HG02642 (cell line): ENCODE results near the gene CDC20.
A peak's percentile ranks its signal among the peaks of the same experiment; 100 is the strongest.
"Not testable (repeated sequence)": the region's sequence is repeated elsewhere in the genome, so short reads cannot be mapped to it uniquely, and the experiment has no call there.

ENCODE experiments used
- ATAC-seq: cut with Tn5 transposase; IDR thresholded peaks from one replicate; pipeline ENCODE4 v1.9.1; 2021; ENCODE audit warnings: mild to moderate bottlenecking; ENCODE audit not compliant: unreplicated experiment, poor library complexity

CDC20 gene

DNA sequence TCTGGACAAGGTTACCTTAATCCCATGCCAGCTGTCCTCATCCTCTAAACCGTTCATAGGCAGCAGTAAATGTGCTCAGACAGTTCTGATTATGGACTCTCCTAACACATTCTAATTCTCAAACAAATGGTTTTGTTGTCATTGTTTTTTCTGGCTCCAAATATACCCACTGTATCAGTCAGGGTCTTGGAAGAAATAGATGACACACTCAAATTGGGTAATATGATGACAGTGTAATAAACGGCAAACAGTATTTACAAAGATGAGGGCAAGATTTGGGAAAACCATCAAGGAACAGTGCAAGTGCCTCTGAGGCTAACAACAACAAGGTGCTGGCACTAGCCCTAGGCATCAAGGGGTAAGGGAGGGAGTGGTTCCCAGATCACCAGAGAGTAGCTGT lies 4.3 kb upstream of the CDC20 start:
- ATAC-seq: no peak

DNA sequence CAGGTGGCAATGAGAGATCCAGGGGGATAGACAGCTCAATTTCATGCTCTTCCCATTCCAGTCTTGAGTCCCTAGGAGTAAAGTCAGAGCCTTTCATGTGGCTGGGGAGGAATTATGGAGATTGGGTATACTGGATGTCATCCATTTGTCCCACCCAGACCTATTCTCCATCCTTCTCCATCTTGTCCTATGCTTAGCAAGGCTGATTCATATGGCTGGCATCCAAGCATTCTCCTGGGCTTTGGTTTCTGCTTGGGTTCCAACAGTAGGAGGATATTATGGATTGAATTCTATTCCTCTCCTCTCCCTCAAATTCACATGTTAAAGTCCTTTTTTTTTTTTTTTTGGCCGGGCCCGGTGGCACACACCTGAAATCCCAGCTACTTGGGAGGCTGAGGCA lies 3.8 kb upstream of the CDC20 start:
- no peak for ATAC-seq

DNA sequence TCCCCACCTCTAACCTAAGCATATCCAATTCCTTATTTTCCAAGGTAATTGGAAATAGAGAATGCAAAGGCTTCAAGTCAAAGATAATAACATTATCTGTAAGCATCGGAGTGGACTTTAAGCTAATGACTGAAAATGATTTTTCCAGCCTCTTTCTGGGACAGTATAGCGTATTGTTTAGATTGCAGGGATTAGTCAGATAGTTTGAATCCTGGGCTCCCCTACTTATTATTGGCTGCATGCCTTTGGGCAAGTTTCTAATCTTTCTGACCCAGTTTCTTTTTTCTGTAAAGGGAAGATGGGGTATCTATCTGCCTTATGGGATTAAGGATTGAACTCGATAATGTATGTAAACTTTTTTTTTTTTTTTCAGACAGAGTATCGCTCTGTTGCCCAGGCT lies 1.5 kb upstream of the CDC20 start:
- no peak for ATAC-seq

DNA sequence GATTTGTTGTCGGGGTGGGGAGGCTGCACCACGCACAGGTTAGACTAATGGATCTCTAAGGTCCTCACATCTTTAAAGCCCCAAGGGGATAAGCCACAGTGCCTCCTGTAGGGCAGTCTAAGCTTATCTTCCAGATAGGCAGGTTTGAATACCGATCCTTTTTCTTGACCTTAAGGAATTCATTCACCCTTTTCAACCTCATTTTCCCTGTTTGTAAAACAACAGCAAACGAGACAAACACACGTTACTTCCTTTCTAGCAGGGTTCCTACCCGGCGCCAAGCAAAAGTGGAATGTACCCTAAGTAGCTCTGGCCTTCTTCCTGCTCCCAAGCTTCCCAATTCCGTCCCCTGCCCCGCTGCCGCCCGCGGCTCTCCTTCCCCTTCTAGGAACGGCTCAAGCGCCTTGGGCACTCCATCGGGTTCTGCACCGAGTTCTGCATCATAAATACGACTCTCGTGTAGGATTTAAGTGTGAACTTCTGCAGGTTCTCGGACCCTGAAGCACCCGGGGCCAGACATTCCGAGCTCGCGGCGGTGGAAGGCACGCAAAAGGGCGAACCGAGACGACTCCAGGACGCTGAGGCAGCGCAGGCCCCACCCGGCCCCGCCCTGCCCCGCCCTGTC lies 548 bp upstream of the CDC20 start:
- peak; percentile 10 for ATAC-seq

DNA sequence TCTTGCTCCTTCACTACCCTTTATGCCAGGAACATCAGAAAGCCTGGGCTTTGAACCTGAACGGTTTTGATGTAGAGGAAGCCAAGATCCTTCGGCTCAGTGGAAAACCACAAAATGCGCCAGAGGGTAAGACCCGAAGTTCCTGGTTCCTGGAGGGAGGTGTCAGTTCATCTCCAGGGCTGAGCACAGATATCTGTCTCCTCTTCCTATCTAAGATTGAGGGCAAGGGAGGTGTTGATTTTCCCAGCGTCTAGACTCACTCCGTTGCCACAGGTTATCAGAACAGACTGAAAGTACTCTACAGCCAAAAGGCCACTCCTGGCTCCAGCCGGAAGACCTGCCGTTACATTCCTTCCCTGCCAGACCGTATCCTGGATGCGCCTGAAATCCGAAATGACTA lies 915 bp downstream of the CDC20 start:
- ATAC-seq: no peak

DNA sequence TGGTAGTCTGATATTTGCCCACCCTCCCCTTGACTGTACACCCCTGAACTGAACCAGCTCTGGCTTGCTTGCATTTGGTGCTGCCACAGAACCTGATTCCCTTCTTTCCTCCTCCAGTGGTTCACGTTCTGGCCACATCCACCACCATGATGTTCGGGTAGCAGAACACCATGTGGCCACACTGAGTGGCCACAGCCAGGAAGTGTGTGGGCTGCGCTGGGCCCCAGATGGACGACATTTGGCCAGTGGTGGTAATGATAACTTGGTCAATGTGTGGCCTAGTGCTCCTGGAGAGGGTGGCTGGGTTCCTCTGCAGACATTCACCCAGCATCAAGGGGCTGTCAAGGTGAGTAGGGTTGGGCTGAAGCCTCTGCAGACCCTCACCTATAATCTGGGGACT lies 1.8 kb downstream of the CDC20 start:
- no peak for ATAC-seq

DNA sequence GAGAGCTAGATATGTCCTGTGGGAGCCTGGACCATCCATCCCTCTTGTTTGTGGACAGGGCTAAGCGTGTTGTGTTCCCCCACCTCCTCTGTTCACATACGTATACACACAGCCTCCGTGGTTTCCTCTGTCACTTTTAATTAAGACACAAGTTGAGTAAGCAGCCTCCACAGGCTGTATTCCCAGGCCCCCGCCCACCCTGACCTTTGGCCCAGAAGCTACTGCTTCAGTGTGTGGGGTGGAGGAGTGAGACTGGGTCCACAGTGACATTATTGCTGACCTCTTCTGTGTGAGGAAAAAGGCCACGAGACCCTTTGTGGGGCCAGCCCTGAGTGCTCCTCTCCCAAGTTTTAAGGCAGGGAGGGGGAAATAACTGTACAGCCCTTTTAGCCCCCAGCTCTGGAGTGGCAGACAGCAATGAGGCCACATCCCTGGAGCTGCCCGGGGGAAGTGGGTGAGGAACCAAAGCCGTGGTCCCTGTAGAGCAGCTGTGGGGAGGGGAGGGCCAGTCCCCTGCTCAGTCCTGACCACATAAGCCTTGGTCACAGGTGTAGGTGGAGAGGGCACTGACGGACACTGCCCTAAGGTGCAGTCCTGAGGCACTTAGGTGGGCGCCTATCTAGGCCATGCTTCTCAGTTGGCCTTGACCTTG lies 4.6 kb downstream of the CDC20 start:
- ATAC-seq: no peak

DNA sequence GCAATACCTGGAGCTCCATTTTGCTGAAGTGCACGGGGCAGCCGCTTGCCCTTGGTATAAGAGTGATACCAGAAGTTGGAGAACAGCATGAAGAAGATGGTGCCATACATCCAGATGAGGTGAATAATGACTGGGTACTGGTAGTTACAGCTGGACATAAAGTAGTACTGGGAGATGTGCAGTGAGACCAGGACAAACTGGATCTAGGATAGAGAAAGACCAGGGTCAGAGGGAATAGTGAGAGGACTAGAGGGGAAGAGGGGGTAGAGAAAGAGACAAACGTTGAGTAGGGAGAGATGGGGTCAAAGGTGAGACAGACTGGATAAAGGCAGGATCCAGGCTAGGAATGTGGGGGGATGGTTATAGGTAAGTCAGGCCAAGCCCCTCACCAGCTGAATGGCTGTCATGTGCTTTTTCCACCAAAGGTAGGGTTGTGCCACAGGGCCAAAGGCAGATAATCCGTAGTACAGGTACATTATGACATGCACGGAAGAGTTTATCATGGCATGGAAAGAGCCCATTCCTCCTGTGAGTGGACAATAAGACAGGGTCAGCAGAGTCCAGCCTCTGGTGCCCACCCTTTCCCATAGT lies 5.2 kb downstream of the CDC20 start:
- ATAC-seq: no peak

DNA sequence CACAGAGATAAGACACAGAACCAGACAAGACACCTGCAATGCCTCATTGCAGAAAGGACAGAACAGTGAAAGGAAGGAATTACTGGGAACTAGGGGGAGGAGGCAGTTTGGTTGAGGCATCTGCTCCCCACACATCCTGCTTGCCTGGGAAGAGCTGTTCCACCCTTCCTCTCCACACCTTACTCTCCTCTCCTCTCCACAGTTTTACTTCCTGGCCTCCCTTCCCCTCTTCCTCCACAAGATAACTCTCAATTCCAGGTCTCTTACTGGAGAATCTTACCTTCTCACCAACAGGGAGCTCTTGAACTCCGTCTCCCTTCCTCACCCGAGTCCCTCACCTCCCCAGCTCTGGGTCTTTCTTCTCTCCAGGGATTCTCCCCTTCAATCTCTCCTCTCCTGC lies 6.9 kb downstream of the CDC20 start:
- no peak for ATAC-seq

DNA sequence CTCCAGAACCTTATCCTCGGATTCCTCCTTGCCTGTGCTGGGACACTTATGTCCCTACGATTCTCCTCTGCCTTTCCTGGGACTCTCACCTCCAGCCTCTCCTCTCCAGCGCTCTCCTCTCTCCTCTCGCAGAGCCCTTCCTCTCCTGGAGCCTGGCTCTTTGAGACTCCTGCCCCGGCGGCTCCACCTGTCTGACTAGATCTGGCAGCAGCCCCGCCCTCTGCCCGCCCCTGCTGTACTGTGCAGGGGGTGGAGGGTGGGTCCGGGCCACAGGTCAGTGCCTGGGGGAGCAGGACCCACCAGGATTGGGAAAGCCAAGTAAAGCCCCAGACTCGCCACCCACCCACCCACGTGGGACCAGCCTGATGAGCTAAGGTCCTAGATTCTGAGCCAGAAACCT lies 7.4 kb downstream of the CDC20 start:
- no peak for ATAC-seq

DNA sequence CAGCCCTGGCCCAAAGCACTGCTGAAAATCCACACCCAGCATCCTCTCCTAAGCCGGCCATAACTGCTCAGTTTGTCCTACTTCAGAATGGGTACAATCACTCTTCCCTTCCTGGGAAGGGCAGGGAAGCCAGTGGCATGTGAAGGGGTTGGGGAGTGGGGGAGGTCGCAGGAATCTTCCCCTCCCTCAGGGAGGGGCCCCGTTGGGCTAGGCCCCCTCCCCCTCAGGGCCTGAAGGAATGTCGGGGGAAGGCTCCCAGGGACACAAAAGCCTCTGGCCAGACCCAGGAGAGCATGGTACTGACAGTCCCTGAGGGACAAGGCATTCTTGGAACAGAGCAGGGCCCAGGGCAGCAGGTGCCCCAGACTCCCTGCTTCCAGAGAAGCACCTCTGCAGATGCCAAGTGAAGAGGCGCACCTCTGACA lies 7.8 kb downstream of the CDC20 start:
- ATAC-seq: no peak

DNA sequence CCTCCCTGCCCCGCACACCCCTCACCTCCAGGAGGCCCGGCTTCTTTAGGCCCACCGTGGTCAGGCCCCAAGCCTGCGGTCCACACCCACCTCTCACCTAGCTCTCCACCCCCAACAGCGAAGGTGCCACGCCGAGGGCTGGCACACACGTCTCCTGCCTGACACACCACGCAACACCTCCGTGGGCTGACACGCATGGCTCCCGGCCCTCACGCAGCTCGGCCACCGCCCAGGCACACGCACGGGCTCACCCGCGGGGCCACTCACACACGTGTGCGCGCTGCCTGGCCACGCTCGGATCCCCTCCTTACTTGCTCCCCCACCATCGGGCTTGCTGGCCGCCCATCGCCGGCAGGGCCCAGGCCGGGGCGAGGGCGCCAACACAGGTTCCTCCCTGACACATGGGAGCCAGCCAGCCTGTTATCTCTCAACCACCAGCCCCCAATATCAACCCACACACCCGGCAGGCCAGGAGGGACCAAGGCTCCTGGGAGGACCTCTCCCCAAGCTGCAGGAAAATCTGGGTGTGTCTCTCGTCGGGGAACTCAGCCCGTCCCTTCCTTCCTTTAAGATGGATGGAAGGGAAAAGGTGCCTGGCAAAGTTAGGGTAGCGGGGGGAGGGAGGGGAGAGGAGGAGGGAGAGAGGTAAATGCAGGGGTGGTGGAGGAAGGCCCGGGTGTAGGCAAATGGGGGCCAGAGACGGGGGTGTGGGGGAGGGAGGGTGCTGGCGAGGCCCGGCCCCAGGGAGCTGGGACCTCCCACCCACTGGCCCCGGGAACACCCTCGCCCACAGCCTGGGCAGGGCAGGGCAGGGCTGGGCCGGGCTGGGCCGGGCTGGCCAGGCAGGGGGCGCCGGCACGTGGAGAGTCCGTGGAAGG lies 8.5 kb downstream of the CDC20 start:
- ATAC-seq: peak; percentile 61

DNA sequence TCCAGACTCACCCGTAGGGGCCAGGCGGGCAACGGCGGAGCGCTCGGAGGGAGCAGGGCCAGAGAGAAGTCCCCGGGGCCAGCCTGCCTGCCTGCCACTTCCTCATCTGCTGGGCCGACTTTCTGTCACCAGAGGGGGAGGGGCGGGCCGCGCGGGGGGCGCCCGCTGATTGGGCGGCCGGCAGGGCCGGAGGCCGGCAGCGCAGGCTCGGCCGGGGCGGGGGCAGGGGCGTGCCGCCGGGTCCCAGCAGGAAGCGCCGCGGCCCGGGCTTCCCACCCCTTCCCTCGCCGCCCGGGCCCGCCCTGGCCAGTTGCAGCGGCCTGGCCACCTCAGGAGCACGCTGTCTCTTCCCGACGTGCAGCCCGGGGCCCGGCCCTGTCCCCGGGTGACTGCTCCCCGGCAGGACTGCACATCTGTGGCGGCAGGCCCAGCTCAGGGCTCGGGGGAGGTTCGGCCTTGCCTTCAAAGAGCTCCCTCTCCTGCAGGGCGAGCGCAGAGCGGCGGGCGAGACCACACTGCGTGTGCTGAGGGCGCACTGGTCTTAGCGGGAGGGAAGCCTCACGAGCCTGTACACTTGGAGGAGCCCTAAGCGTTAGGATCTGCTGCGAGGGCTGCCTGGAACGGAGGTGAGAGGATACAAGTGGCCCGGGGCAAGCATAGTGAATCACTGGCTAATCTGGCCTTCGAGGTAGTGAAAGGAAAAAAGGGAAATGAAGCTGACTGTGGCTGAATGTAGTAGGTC lies 9.3 kb downstream of the CDC20 start, which contains the start of gene ELOVL1:
Gene ELOVL1, minus strand, starts transcription at position 108 of the 742 bp plus-strand sequence. CDS start 2,402 bp downstream, outside the sequence.
- ATAC-seq: peak; percentile 76

DNA sequence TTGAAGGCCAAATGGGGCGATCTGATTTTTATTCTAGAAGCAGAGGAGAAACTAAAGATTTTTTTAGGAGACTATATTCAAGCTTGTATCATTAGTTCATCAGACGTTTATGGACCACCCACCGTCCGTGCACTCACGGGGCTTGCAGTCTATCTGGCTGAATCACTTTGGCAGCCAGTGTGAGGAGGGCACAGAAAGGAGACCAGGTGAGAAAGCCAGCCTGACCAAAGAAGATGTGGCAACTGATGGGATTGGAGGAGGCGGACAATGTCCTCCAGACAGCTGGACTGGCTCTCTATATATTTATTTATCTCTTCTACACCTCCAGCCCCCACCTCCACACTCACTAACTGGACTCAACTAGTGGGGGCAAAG lies 9.9 kb downstream of the CDC20 start:
- ATAC-seq: no peak

DNA sequence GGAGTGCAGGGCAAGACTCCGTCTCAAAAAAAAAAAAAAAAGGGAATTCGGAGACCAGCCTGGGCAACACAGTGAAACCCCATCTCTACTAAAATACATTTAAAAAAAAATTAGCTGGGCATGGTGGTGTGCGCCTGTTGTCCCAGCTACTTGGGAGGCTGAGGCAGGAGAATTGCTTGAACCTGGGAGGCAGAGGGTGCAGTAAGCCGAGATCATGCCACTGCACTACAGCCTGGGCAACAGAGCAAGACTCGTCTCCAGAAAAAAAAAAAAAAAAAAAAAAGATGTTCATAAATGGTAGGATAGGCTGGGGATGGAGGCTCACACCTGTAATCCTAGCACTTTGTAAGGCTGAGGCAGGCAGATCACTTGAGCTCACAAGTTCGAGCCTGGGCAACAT lies 11.0 kb downstream of the CDC20 start:
- ATAC-seq: not testable (repeated sequence)

DNA sequence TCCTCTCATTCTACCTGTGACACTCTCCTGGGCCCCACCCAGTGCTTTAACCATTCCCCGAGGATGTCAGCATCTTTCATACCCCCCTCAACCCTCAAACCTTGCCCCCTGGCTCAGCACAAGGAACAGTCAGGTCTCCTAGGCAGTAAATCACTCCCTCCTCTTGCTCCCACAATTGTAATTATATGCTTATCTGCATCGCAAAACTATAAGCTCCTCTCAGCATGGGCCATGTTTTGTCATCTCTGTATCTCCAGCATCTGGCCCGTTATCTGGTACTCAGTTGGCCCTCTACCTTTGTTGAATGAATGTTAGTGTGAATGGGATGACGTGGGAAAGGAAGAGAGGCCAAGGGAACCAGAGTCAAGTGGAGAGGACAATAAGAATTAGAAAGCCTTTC lies 11.8 kb downstream of the CDC20 start:
- ATAC-seq: no peak

DNA sequence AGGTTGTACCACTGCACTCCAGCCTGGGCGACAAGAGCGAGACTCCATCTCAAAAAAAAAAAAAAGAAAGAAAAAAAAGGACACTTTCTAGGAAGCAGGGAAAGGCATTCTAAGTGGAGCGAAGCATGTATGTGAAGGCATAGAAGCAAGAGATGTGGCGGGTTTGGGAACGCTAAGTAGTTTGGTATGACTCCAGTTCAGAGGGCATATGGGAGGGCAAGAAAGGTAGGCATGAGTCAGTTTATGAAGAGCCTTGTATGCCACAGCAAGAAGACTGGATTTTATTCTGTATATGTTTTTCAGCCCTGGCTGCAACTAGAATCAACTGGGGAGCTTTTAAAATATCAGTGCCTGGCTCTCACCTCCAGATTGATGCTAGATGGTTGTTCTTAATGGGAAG lies 13.4 kb downstream of the CDC20 start:
- ATAC-seq: no peak

DNA sequence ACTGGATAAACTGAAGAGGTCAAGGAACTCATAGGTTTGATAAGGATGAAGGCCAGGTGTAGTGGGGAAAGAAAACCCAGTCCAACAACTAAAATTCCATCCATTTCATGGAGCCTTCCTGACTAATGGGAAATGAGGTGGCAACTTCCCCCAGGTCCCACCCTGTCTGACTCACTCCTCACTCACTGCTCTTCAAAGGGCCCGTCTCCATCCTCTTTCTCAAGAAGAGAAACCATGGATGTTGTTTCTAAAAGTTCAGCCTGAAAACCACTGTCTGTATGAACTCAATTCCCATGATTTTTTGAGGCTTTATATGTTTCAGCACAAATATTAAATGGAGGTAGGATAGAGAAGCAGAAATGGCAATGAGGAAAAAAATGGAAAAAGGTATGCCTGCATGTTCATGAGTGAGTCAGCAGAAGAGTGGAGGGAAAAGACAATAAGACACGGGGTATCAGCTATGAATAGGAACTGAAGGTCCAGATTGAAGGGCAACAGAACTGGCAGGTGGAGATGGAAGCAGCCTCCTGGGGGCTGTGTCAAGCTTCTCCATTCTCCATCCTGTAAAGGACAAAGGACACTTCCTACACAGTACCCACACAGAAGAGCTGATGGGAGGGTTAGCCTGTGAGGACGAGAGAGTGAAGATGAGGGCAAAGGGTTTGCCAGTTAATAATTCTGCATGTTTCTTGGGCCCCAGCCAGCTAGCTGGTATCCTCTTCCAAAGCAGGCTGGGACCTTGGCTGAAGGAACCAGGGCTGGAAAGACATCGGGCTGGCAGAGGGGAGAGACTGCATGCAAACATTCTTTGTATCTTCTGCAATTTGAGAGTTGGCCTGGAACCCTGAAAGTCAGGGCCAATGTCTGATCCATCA lies 14.5 kb downstream of the CDC20 start:
- no peak for ATAC-seq

DNA sequence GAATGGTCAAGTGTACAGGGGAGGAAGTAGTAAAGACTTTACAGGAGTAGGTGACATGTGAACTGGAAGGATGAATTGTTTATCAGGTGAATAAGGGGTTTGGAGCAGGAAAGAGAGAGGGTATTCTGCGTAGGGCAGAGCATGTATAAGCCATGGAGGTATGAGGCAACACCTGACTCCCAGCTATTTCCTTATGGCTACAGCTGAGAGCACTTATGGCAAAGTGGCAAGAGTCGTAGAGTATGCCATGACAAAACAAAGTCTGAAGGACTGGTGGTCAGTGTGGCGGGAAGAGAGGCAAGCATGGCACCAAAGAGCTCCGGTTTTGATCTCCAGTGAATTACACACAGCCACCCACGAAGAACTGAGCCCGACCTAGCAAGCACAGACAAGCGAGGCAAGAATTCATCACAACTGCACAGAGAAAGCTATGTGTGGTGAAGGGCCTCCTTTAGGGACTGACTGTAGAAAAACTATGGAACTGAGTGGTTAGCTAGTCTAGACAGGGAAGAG lies 18.0 kb downstream of the CDC20 start:
- no peak for ATAC-seq
